HG02623 (cell line): Measurements from ENCODE around the gene SPRED1.
"Not testable (repeated sequence)": the region's sequence is repeated elsewhere in the genome, so short reads cannot be mapped to it uniquely, and the experiment has no call there.

ENCODE experiments used
- ATAC-seq: cut with Tn5 transposase; IDR thresholded peaks from one replicate; pipeline ENCODE4 v1.9.1; 2021; ENCODE audit warnings: moderate library complexity; ENCODE audit not compliant: unreplicated experiment

SPRED1 gene

GRCh38 chr15:38275959-38276358 is 23.3 kb downstream of the SPRED1 start:
- ATAC-seq: no peak

- not testable (repeated sequence) for ATAC-seq
Measured at GRCh38 chr15:38277281-38277680, 24.6 kb downstream of the SPRED1 start.

GRCh38 chr15:38281031-38281430 is 28.4 kb downstream of the SPRED1 start:
- no peak for ATAC-seq

- no peak for ATAC-seq
Measured at GRCh38 chr15:38283010-38283409, 30.4 kb downstream of the SPRED1 start.

GRCh38 chr15:38285456-38285855 is 32.8 kb downstream of the SPRED1 start:
- no peak for ATAC-seq

GRCh38 chr15:38294126-38294525 is 41.5 kb downstream of the SPRED1 start:
- ATAC-seq: no peak

- ATAC-seq: no peak
Measured at GRCh38 chr15:38297623-38298388, 45.2 kb downstream of the SPRED1 start.

GRCh38 chr15:38299216-38299615 is 46.6 kb downstream of the SPRED1 start:
- no peak for ATAC-seq

- ATAC-seq: no peak
Measured at GRCh38 chr15:38300395-38300794, 47.8 kb downstream of the SPRED1 start.

GRCh38 chr15:38304481-38304880 is 51.8 kb downstream of the SPRED1 start:
- ATAC-seq: no peak

GRCh38 chr15:38307251-38307650 is 54.6 kb downstream of the SPRED1 start:
- ATAC-seq: no peak

- no peak for ATAC-seq
Measured at GRCh38 chr15:38307861-38308641, 55.4 kb downstream of the SPRED1 start.

- ATAC-seq: no peak
Measured at GRCh38 chr15:38308797-38309196, 56.2 kb downstream of the SPRED1 start.

- ATAC-seq: no peak
Measured at GRCh38 chr15:38312190-38312589, 59.6 kb downstream of the SPRED1 start.

GRCh38 chr15:38316311-38316710 is 63.7 kb downstream of the SPRED1 start:
- no peak for ATAC-seq

GRCh38 chr15:38320181-38320580 is 67.5 kb downstream of the SPRED1 start:
- ATAC-seq: no peak

GRCh38 chr15:38320866-38321265 is 68.2 kb downstream of the SPRED1 start:
- ATAC-seq: no peak

- ATAC-seq: no peak
Measured at GRCh38 chr15:38323895-38324294, 71.3 kb downstream of the SPRED1 start.

GRCh38 chr15:38324939-38325647 is 72.5 kb downstream of the SPRED1 start:
- no peak for ATAC-seq

- no peak for ATAC-seq
Measured at GRCh38 chr15:38325648-38325990, 73.0 kb downstream of the SPRED1 start.

GRCh38 chr15:38332711-38333110 is 80.1 kb downstream of the SPRED1 start:
- ATAC-seq: no peak

- ATAC-seq: no peak
Measured at GRCh38 chr15:38335116-38335515, 82.5 kb downstream of the SPRED1 start.
